GM12892 (cell line): ENCODE measurements around the gene EPHB6.

Experiments used
- POLR2AphosphoS5 ChIP-seq: IDR thresholded peaks from 2 replicates; pipeline ENCODE4 v1.6.1; 2011; ENCODE audit warnings: low read depth, low read length, control low read depth
- TAF1 ChIP-seq: IDR thresholded peaks from 2 replicates; pipeline ENCODE4 v1.6.1; 2011; ENCODE audit warnings: low read depth, mild to moderate bottlenecking, control low read depth, low read length, borderline replicate concordance

GRCh38 chr7:142876236-142876960, 21.5 kb downstream of the EPHB6 start:
- no peak for TF ChIP-seq TAF1
- no peak for TF ChIP-seq POLR2AphosphoS5
